Activated T-helper 1 cell treated with anti-CD3 and anti-CD28 coated beads, Interleukin-12 subunit alpha, Interleukin-12 subunit beta, Interleukin-2, Interleukin-4 antibody, amounts not matched to agents 30 ng/mL and 10 ng/mL and 1 ng/mL, durations not matched to agents 14 hours and 24 hours and 36 hours (primary cell): ENCODE measurements around the gene TRPM3. TPM values are rescaled to one million over a fixed set of nuclear protein-coding genes. Genes with fewer than 3 reads are reported as not detected.

Source experiments
- DNase-seq: peaks from one replicate; pipeline ENCODE4 v3.0.0; 2021; ENCODE audit warnings: low spot score
- H3K27ac Mint-ChIP-seq: one replicate; pipeline ENCODE4 v1.8.0; 2021; ENCODE audit warnings: mild to moderate bottlenecking, mixed read lengths
- H3K27me3 Mint-ChIP-seq: one replicate; pipeline ENCODE4 v1.8.0; 2022; ENCODE audit warnings: mild to moderate bottlenecking, moderate library complexity, mixed read lengths; ENCODE audit not compliant: insufficient read depth
- H3K36me3 Mint-ChIP-seq: one replicate; pipeline ENCODE4 v1.8.0; 2021; ENCODE audit warnings: low read depth, mixed read lengths
- H3K4me1 Mint-ChIP-seq: one replicate; pipeline ENCODE4 v1.8.0; 2021; ENCODE audit warnings: low read depth, mixed read lengths
- H3K4me3 Mint-ChIP-seq: one replicate; pipeline ENCODE4 v1.8.0; 2021; ENCODE audit warnings: mild to moderate bottlenecking, moderate library complexity, mixed read lengths
- H3K9me3 Mint-ChIP-seq: one replicate; pipeline ENCODE4 v1.8.0; 2021; ENCODE audit warnings: mixed read lengths
- intact Hi-C: fragments of 100-400 bp; cut with micrococcal nuclease; formaldehyde crosslinking; loops from one replicate; pipeline ENCODE4 v1.15.1; 2024
- total RNA-seq: library from RNA; stranded (reverse); gene quantifications from 2 replicates; pipeline ENCODE4 v1.2.3, GENCODE V29; 2022

TRPM3 gene
- total RNA-seq, 1 donor from 2014 or later, result not detected

DNA sequence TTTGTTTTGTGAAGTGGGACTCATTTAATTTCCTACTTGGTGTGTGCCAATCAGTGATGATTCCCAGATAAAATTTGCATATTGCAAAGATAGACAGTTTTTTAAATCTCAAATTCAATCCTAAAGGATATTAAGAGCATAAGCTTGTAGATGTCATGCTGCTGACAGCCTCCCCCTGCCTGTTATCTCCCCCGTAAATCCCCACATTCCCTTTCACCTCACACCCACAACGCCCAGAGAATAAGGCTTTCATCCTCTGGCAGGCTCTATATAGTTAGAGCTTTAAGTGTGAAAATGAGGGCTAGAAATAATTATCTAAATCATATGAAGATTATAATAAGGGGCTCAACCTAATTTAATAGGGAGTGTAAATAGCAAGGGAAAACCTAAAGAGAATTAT, 265.0 kb downstream of the TRPM3 start:
- intact Hi-C loops, result no loop called here
- no peak for DNase-seq
- H3K9me3 Mint-ChIP-seq, result no peaks in the 10 kb centered on the region
- H3K4me1 Mint-ChIP-seq, result no peaks in the 10 kb centered on the region
- no peaks in the 10 kb centered on the region for H3K36me3 Mint-ChIP-seq
- no peak overlapping the region for H3K4me3 Mint-ChIP-seq
- no peaks in the 10 kb centered on the region for H3K27me3 Mint-ChIP-seq
- no peak overlapping the region for H3K27ac Mint-ChIP-seq

DNA sequence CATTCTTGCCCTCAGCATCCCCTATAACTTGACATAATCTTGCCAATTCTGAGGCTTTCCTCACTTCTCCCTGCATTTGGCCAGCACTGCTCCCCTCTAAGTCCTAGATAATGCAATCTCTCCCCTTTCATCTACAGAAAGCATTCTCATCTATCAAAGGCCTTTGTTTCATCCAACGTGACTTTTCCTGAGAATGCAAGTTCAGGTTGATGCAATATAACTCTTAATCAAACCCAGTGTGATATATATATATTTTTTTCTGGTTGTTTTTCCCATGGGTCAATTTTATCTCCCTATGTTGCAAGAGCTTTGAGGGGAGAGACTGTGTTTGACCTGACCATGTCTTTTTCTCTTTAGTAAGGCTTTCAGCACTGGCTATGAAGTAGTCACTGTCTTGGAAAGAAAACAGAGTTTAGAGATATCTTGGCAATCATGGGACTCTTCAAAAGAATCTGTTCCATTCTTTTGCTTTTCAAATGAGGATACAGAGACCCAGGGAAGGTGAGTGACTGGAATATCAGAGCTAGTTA, 268.6 kb downstream of the TRPM3 start:
- H3K36me3 Mint-ChIP-seq, result no peaks in the 10 kb centered on the region
- H3K27me3 Mint-ChIP-seq, result peaks cover 2% of the 10 kb centered on the region
- no peaks in the 10 kb centered on the region for H3K4me1 Mint-ChIP-seq
- intact Hi-C loops, result no loop called here
- H3K27ac Mint-ChIP-seq, result no peak overlapping the region
- no peak for DNase-seq
- H3K9me3 Mint-ChIP-seq, result no peaks in the 10 kb centered on the region
- H3K4me3 Mint-ChIP-seq, result no peak overlapping the region

DNA sequence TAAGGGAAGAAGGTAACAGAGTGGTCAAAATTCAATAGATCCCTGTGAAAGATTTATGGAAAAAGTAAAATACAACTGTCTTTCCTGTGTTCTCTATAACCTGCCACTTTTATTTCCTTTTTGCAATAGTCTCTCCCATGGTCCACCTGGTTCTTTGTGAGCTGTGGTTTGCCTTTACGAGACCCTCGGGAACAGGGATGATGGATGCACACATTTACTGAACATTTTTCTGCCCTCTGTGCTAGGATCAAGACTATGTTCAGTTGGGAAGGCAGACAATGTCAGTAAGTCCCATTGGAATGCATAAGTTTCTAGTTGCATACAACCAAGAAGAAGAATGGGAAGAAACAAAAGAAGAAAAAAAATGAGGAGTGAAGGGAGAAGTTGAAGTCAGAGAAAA, 281.2 kb downstream of the TRPM3 start:
- H3K4me1 Mint-ChIP-seq, result no peaks in the 10 kb centered on the region

DNA sequence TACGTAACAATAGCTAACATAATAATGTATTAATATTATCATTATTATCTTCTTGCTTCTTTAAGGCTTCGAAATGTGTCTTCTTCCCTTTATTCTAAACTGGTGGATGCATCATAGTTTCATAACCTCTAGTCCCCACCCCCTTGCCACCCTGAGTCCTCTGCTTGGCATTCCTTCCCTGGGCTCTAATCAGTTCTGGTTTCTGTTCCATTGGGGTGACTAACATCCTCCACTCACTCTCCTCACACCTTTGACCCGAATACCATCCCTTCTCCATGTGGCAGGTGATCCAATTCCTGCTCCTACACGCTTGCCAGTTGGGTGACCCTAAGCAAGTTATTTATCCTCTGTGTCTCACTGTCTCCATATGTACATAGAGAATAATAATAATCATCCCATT, 286.1 kb downstream of the TRPM3 start:
- no peaks in the 10 kb centered on the region for H3K27me3 Mint-ChIP-seq
- H3K4me3 Mint-ChIP-seq, result no peak overlapping the region
- intact Hi-C loops, result no loop called here
- no peaks in the 10 kb centered on the region for H3K9me3 Mint-ChIP-seq
- no peak for DNase-seq
- no peaks in the 10 kb centered on the region for H3K36me3 Mint-ChIP-seq
- no peak overlapping the region for H3K27ac Mint-ChIP-seq
- H3K4me1 Mint-ChIP-seq, result no peaks in the 10 kb centered on the region

More for the DNA sequence above, 281.2 kb downstream of the TRPM3 start:
- Mint-ChIP-seq H3K4me3 (no peak overlapping the region), H3K9me3 (no peaks in the 10 kb centered on the region), H3K27me3 (no peaks in the 10 kb centered on the region), H3K27ac (no peak overlapping the region), H3K36me3 (no peaks in the 10 kb centered on the region)
- intact Hi-C loops, result no loop called here
- DNase-seq, result no peak

DNA sequence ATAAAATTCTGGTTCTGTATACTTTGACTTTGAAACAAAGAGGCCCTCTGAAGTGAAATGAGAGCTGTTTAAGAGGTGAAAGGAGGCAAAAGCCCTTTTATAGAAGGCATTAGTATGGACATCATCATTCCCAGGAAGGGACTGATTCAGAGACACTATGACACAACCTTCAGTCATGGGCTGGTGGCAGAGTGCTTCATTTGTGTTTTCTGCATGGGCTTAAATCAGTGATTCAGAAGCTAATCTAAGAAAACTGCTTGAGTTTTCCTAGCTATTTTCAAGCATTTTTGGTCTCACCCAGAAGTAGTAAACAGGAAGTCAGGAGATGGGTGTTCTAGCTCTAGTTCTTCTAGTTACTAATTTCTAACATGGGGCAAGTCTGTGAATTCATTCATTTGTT, 288.9 kb downstream of the TRPM3 start:
- Mint-ChIP-seq H3K27me3 (peaks cover 2% of the 10 kb centered on the region), H3K36me3 (no peaks in the 10 kb centered on the region), H3K4me1 (no peaks in the 10 kb centered on the region), H3K4me3 (no peak overlapping the region), H3K9me3 (no peaks in the 10 kb centered on the region), H3K27ac (no peak overlapping the region)
- intact Hi-C loops, result no loop called here
- DNase-seq, result no peak

DNA sequence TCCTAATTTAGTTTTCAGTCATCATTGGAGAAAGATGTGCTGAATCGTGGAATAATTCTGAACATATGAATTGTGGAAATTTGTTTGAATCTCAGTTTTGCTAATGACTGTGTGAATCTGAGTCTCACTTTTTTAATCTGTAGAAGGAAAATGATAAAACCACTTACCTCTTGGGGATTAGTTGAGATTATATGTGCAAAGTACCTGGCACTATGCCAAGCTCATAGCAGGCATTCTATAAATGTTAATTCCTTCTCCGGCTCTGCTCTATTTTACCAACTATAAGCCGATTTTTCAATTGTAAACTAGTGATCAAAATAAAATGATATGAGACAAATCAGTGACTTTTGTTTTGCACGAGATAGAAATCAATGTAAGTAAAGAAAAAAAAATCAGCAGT, 290.8 kb downstream of the TRPM3 start:
- Mint-ChIP-seq H3K4me3 (no peak overlapping the region), H3K27ac (no peak overlapping the region), H3K27me3 (peaks cover 2% of the 10 kb centered on the region), H3K4me1 (no peaks in the 10 kb centered on the region), H3K9me3 (no peaks in the 10 kb centered on the region), H3K36me3 (no peaks in the 10 kb centered on the region)
- intact Hi-C loops, result no loop called here
- DNase-seq, result no peak

DNA sequence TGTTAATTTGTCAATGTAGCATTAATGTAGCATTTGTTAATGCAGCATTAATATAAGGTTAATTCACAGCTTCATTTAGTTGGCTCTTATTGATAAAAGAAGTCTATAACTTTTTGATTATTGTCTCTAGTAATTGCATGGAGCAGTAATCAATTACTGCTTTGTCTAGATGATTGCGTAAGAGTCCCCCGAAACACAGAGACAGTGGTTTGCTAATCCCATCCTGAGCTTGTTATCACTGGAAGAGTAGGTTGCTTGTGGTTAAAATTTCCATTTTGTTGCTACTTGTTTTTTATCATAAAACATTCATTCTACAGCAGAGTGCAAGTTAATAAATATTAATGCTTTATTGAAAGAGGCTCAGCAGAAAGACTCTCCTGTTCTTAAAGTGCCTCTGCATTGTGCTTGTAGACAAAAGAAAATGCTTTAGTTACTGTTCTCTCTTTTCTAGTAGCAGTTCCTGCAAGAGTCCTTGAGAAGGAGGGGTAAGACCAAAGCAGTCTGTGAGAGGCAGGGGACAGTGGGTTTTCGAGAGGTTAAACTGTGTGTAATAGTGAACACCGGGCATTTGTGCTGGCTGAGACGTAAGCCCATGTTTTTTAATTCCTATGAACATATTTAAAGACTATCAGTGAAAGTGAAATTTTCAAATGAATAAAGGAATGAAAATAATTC, 291.7 kb downstream of the TRPM3 start:
- DNase-seq, result no peak
- no peaks in the 10 kb centered on the region for H3K36me3 Mint-ChIP-seq
- no peak overlapping the region for H3K4me3 Mint-ChIP-seq
- intact Hi-C loops, result no loop called here
- H3K9me3 Mint-ChIP-seq, result no peaks in the 10 kb centered on the region
- H3K27me3 Mint-ChIP-seq, result peaks cover 2% of the 10 kb centered on the region
- H3K4me1 Mint-ChIP-seq, result no peaks in the 10 kb centered on the region
- H3K27ac Mint-ChIP-seq, result no peak overlapping the region

DNA sequence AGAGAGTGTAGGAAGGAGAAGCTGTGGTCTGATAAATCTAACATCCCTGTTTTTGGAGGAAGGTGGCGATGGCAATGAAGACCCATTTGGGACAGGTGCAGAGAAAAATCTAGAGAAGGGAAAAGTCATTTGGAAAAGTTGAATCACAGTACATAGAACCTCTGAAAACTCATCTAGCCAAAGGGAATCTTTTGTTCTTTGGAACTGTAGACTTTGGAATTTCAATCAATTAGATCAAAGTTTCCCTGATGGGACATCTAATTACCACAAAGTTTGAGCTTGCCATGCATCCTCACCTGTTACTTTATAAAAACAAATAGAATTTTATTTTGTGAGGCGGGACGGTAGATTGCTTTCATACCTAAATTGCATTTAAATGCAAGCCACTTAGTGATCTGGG, 294.9 kb downstream of the TRPM3 start:
- DNase-seq, result no peak
- Mint-ChIP-seq H3K9me3 (no peaks in the 10 kb centered on the region), H3K4me1 (no peaks in the 10 kb centered on the region), H3K4me3 (no peak overlapping the region), H3K27me3 (peaks cover 2% of the 10 kb centered on the region), H3K27ac (no peak overlapping the region), H3K36me3 (no peaks in the 10 kb centered on the region)
- intact Hi-C loops, result no loop called here

DNA sequence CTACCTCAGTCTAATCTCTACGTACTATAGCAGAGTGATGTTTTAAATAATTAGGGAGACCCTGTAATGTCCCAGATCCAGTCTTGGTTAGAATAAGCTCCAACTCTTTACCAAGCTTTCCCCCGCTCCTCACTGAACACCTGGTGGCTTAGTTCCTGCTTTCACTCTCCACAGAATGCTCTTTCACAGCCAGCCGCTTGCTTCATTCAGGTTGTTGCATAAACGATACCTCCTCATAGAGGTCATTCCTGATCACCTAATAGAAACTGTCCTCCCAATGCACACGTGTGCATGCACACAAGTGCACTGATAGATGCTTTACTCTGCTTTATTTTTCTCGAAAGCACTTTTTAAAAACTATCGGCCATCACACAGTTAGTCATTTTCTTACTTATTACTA, 298.1 kb downstream of the TRPM3 start:
- Mint-ChIP-seq H3K27ac (no peak overlapping the region), H3K9me3 (no peaks in the 10 kb centered on the region), H3K4me1 (no peaks in the 10 kb centered on the region), H3K4me3 (no peak overlapping the region), H3K27me3 (no peaks in the 10 kb centered on the region), H3K36me3 (no peaks in the 10 kb centered on the region)
- no peak for DNase-seq
- intact Hi-C loops, result no loop called here

DNA sequence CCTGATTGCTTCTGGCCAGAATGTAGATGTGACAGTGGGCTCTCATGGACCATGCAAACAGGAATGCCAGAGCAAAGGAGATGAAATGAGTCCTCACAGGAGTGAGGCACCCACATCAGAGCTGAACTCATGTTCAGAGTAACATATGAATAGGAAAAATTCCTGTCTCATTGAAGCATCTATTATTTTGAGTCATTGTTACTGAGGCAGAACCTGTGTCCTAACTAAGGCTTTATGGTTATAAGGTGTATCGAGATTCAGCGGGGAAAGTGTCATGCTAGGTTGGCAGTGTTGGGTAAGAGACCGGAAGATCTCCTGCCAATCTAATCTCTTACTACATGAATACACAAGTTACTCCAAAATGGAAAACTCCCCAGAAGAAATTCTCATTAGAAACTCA, 304.1 kb downstream of the TRPM3 start:
- no peaks in the 10 kb centered on the region for H3K9me3 Mint-ChIP-seq
- no peak overlapping the region for H3K4me3 Mint-ChIP-seq
- H3K27me3 Mint-ChIP-seq, result no peaks in the 10 kb centered on the region
- H3K4me1 Mint-ChIP-seq, result no peaks in the 10 kb centered on the region
- H3K36me3 Mint-ChIP-seq, result no peaks in the 10 kb centered on the region
- intact Hi-C loops, result no loop called here
- H3K27ac Mint-ChIP-seq, result no peak overlapping the region
- DNase-seq, result no peak

DNA sequence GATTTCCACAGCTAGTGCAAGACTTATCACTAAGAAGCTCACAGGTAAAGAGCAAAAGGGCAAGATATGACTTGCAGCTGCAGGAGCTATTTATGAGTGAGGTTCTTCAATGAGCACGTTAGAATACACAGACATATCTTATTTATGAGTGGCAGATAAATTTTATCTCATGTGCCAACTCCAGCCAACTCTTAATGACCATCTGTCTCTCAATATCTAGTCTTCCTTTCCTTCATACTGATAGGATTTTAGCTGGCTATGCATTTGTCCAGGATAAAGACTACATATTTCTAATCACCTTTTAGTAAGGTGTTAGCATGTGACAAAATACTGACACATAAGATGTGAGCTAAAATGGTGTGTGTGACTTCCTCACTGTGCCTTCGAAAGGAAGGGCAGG, 304.5 kb downstream of the TRPM3 start:
- Mint-ChIP-seq H3K4me1 (no peaks in the 10 kb centered on the region), H3K36me3 (no peaks in the 10 kb centered on the region), H3K27ac (no peak overlapping the region), H3K9me3 (no peaks in the 10 kb centered on the region), H3K4me3 (no peak overlapping the region), H3K27me3 (no peaks in the 10 kb centered on the region)
- intact Hi-C loops, result no loop called here
- no peak for DNase-seq

DNA sequence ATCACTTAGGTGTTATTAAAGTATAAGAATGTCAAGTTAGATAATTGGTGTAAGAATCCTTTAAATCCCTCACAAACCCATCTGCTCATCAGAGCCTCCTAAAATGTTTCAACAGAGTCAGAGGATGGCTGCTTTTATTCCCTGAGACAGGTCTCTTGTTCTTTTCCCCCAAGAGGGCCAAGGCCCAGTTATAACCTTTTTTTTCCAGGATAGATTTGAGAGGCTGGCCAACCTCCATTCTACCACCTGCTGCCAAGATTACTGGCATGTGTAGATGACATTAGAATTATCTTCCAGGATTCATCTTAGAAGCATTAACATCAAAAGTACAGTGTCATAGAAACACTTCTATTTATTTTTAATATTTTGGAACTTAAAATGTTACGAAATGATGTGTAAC, 305.1 kb downstream of the TRPM3 start:
- H3K9me3 Mint-ChIP-seq, result no peaks in the 10 kb centered on the region
- no peaks in the 10 kb centered on the region for H3K4me1 Mint-ChIP-seq
- no peak overlapping the region for H3K4me3 Mint-ChIP-seq
- intact Hi-C loops, result no loop called here
- H3K27ac Mint-ChIP-seq, result no peak overlapping the region
- H3K27me3 Mint-ChIP-seq, result no peaks in the 10 kb centered on the region
- DNase-seq, result no peak
- H3K36me3 Mint-ChIP-seq, result no peaks in the 10 kb centered on the region

DNA sequence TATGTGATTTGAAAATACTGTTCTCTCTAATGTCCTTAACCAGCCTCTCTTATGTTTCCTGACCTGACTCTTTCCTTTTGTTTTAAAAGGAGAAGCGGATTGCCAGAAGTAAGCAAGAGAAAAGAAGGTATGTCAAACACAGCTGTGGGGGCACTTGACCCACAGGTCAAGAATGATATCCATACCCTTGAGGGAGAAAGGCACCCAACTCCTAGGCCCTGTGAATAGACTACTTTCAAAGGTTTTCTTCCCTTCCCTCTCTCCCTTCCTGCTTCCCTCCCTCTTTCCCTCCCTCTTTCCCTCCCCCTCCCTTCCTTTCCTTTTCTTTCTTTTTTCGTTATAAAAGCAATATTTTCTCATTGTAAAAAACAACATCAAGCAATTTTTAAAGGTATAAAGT, 306.8 kb downstream of the TRPM3 start:
- Mint-ChIP-seq H3K27ac (no peak overlapping the region), H3K27me3 (no peaks in the 10 kb centered on the region), H3K4me1 (no peaks in the 10 kb centered on the region), H3K9me3 (no peaks in the 10 kb centered on the region), H3K36me3 (no peaks in the 10 kb centered on the region), H3K4me3 (no peak overlapping the region)
- DNase-seq, result no peak
- intact Hi-C loops, result no loop called here

DNA sequence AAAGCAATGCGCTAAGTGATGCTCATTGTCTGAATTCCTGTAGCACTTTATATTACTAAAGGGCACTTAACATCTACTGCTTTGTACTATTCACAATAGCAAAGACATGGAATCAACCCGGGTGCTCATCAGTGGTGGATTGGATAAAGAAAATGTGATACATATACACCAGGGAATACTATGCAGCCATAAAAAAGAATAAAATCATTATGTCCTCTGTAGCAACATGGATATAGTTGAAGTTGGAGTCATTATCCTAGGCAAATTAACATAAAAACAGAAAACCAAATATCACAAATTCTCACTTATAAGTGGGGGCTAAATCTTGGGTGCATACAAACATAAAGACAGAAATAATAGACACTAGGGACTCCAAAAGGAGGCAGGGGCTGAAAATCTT, 308.3 kb downstream of the TRPM3 start:
- no peaks in the 10 kb centered on the region for H3K36me3 Mint-ChIP-seq
- H3K9me3 Mint-ChIP-seq, result no peaks in the 10 kb centered on the region
- intact Hi-C loops, result no loop called here
- H3K27me3 Mint-ChIP-seq, result no peaks in the 10 kb centered on the region
- no peak overlapping the region for H3K4me3 Mint-ChIP-seq
- no peak overlapping the region for H3K27ac Mint-ChIP-seq
- H3K4me1 Mint-ChIP-seq, result no peaks in the 10 kb centered on the region
- DNase-seq, result no peak
